RWPE2 (cell line): Measurements from ENCODE around the gene CD300LD.
"Not testable (repeated sequence)": the region's sequence is repeated elsewhere in the genome, so short reads cannot be mapped to it uniquely, and the experiment has no call there.

Experiments used
- ATAC-seq: fragments of 200-7000 bp; cut with Tn5 transposase; 3 replicates; pipeline ENCODE4 v1.9.1; 2021; ENCODE audit warnings: low read depth
- DNase-seq: peaks from one replicate; pipeline ENCODE4 v3.0.0-alpha.2; 2020; ENCODE audit warnings: low spot score
- H3K27ac ChIP-seq: fragments of 450-650 bp; 2 replicates; pipeline ENCODE4 v1.5.1; 2017; ENCODE audit warnings: mild to moderate bottlenecking; ENCODE audit not compliant: poor library complexity, severe bottlenecking
- H3K27me3 ChIP-seq: fragments of 250-450 bp; sonication (Bioruptor Pico); 2 replicates; pipeline ENCODE4 v1.5.1; 2021; ENCODE audit warnings: mild to moderate bottlenecking, moderate library complexity; ENCODE audit not compliant: insufficient read depth, poor library complexity, severe bottlenecking
- H3K36me3 ChIP-seq: fragments of 250-450 bp; sonication (Bioruptor Pico); 2 replicates; pipeline ENCODE4 v1.5.1; 2020; ENCODE audit warnings: low read depth, mild to moderate bottlenecking, moderate library complexity
- H3K4me1 ChIP-seq: fragments of 250-450 bp; sonication (Bioruptor Pico); 2 replicates; pipeline ENCODE4 v1.5.1; 2021; ENCODE audit warnings: mild to moderate bottlenecking, moderate library complexity; ENCODE audit not compliant: insufficient read depth, poor library complexity, severe bottlenecking
- H3K4me3 ChIP-seq: fragments of 250-450 bp; sonication (Bioruptor Pico); 2 replicates; pipeline ENCODE4 v1.5.1; 2021; ENCODE audit warnings: mild to moderate bottlenecking, moderate library complexity; ENCODE audit not compliant: severe bottlenecking
- H3K9me3 ChIP-seq: fragments of 250-450 bp; sonication (Bioruptor Pico); 2 replicates; pipeline ENCODE4 v1.5.1; 2021; ENCODE audit warnings: mild to moderate bottlenecking, moderate library complexity; ENCODE audit not compliant: severe bottlenecking
- TF ChIP-seq, protein P1 (sequence below): fragments of 450-650 bp; IDR thresholded peaks from one replicate; pipeline ENCODE4 v1.5.1; 2017; ENCODE audit warnings: mild to moderate bottlenecking, moderate library complexity; ENCODE audit not compliant: poor library complexity, severe bottlenecking

The CD300LD gene

GRCh38 chr17:74631468-74632450 is 39.7 kb upstream of the CD300LD start:
- ATAC-seq (peak; percentile 25; the same call in 1 of the 3 replicates), DNase-seq (no peak)
- TF ChIP-seq, protein P1, sequence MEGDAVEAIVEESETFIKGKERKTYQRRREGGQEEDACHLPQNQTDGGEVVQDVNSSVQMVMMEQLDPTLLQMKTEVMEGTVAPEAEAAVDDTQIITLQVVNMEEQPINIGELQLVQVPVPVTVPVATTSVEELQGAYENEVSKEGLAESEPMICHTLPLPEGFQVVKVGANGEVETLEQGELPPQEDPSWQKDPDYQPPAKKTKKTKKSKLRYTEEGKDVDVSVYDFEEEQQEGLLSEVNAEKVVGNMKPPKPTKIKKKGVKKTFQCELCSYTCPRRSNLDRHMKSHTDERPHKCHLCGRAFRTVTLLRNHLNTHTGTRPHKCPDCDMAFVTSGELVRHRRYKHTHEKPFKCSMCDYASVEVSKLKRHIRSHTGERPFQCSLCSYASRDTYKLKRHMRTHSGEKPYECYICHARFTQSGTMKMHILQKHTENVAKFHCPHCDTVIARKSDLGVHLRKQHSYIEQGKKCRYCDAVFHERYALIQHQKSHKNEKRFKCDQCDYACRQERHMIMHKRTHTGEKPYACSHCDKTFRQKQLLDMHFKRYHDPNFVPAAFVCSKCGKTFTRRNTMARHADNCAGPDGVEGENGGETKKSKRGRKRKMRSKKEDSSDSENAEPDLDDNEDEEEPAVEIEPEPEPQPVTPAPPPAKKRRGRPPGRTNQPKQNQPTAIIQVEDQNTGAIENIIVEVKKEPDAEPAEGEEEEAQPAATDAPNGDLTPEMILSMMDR: no peak
- H3K9me3 ChIP-seq: no peaks in the 10 kb centered on the region
- H3K27ac ChIP-seq: no peak overlapping the region
- peaks cover 22% of the 10 kb centered on the region for H3K27me3 ChIP-seq
- H3K36me3 ChIP-seq: no peaks in the 10 kb centered on the region
- H3K4me1 ChIP-seq: no peaks in the 10 kb centered on the region
- no peak overlapping the region for H3K4me3 ChIP-seq

DNA sequence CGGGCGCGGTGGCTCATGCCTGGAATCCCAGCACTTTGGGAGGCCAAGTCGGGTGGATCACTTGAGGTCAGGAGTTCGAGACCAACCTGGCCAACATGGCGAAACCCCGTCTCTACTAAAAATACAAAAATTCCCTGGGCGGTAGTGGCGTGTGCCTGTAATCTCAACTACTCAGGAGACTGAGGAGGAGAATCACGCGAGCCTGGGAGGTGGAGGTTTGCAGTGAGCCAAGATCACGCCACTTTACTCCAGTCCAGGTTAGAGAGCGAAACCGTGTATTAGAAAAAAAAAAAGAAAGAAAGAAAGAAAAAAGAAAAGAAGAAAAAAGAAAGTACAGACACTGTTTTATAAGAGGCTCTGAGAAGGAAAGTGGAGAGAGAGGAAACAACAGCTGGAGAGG is 38.2 kb upstream of the CD300LD start:
- not testable (repeated sequence) for DNase-seq, H3K36me3 ChIP-seq, H3K27ac ChIP-seq, H3K4me1 ChIP-seq, H3K9me3 ChIP-seq, ATAC-seq, H3K4me3 ChIP-seq
- peaks cover 22% of the 10 kb centered on the region for H3K27me3 ChIP-seq

DNA sequence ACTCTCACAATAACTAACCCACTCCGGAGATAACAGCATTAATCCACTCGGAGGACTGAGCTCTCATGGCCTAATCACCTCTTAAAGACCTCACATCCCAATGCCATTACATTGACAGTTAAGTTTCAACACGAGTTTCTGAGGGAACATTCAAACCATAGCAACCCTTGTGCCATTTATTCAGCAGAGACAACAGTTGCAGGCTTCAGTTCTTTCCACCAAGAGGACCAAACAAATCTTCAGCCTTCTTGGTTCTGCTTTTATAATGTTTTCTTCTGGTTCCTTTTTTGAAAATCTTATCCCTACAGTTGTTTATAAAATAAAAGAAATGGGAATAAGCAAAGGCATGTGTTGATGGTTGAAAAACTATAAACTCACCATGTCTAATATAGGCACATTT is 33.6 kb upstream of the CD300LD start:
- no peak overlapping the region for H3K27ac ChIP-seq
- H3K4me3 ChIP-seq: no peak overlapping the region
- DNase-seq (no peak), ATAC-seq (no peak)
- H3K4me1 ChIP-seq: no peaks in the 10 kb centered on the region
- no peaks in the 10 kb centered on the region for H3K9me3 ChIP-seq
- H3K36me3 ChIP-seq: no peaks in the 10 kb centered on the region
- H3K27me3 ChIP-seq: peaks cover 18% of the 10 kb centered on the region
- TF ChIP-seq, protein P1: no peak

DNA sequence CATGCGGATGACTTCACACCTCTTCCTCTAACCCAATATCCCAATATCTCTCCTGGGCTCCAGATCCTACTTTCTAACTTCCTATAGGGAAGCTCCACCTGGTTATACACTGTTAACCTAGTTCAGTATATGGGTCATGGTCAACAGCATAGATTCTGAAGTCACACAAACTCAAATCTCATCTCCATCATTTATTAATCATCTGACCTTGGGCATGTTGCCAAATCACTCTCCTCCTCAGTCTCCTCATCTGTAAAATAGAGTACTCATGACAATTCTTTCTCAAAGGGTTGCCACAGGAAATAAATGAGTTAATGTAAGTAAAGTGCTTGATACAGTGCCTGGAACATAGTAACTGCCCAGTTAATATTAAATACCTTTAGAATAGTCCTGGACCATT is 32.0 kb upstream of the CD300LD start:
- no peaks in the 10 kb centered on the region for H3K4me1 ChIP-seq
- H3K27ac ChIP-seq: no peak overlapping the region
- TF ChIP-seq, protein P1: no peak
- H3K4me3 ChIP-seq: no peak overlapping the region
- no peaks in the 10 kb centered on the region for H3K9me3 ChIP-seq
- ATAC-seq: no peak
- peaks cover 21% of the 10 kb centered on the region for H3K27me3 ChIP-seq
- H3K36me3 ChIP-seq: no peaks in the 10 kb centered on the region
- DNase-seq: no peak

DNA sequence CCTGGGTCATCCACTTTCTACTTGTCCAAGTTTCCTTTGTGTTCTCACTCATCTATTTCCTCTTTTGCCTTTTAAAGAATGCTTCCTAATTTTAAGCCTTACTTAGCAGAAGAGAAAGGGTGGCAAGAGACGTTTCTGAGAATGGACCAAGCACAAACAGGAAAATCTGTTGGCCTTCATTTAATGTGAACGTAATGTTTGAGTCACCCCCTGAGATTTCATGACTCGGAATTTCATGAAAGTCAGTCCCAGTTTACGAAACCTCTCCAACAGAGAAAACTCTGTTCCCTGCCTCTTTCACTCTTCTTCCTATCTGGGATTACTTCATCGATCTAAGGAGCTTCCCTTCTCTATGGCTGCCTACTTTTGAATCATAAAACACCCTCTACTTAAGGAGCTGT is 31.6 kb upstream of the CD300LD start, which contains the start of gene CD300E:
TSS of gene CD300E (minus strand) at position 46 of the 401 bp plus-strand sequence. CDS start 117 bp downstream, outside the sequence.
- H3K9me3 ChIP-seq: no peaks in the 10 kb centered on the region
- no peak within 1 kb of the TSS for H3K4me3 ChIP-seq
- no peak for DNase-seq
- H3K27ac ChIP-seq: no peak within 1 kb of the TSS
- H3K36me3 ChIP-seq: no peaks in the 10 kb centered on the region
- no peaks in the 10 kb centered on the region for H3K4me1 ChIP-seq
- peaks cover 24% of the 10 kb centered on the region for H3K27me3 ChIP-seq
- TF ChIP-seq, protein P1: no peak
- ATAC-seq: no peak
